PC-3 (cell line): ENCODE results near the gene DCBLD1. TPM values are rescaled to one million over a fixed set of nuclear protein-coding genes. Genes with fewer than 3 reads are reported as not detected.

Source experiments
- ATAC-seq: fragments of 200-7000 bp; cut with Tn5 transposase; 2 replicates; pipeline ENCODE4 v1.9.1; 2020; ENCODE audit warnings: mild to moderate bottlenecking, moderate library complexity
- BruUV-seq: library from RNA; stranded (reverse); fragments of 400-500 nt; replicated peaks from 2 replicates; lab custom pipeline; 2021; lab: Mats Ljungman, UMichigan
- CTCF ChIA-PET: fragments of 300-600 bp; sonication (Branson Sonifier 250); formaldehyde crosslinking; loops from one replicate; lab custom pipeline; 2022; ENCODE audit warnings: antibody characterized with exemption; lab: Charles Lee
- POLR2A ChIA-PET: fragments of 300-600 bp; sonication (Branson Sonifier 250); formaldehyde crosslinking; loops from one replicate; lab custom pipeline; 2022; ENCODE audit warnings: antibody characterized with exemption; ENCODE audit not compliant: unreplicated experiment; lab: Charles Lee
- DNase-seq: peaks from one replicate; pipeline ENCODE4 v3.0.0-alpha.2; 2015
- H2AFZ ChIP-seq: fragments of 300-600 bp; sonication (generic); 2 replicates; pipeline ENCODE4 v1.6.0; 2016; ENCODE audit warnings: antibody characterized with exemption, low read length
- H3F3A ChIP-seq: fragments of 300-600 bp; sonication (generic); one replicate; pipeline ENCODE4 v1.6.0; 2017; ENCODE audit warnings: antibody characterized with exemption, low read length, control low read depth, mild to moderate bottlenecking; ENCODE audit not compliant: unreplicated experiment
- H3K27ac ChIP-seq: fragments of 300-600 bp; sonication (generic); 2 replicates; pipeline ENCODE4 v1.5.1; 2016; ENCODE audit warnings: mild to moderate bottlenecking, low read length
- H3K27me3 ChIP-seq: fragments of 300-600 bp; sonication (generic); 2 replicates; pipeline ENCODE4 v1.6.1; 2016; ENCODE audit warnings: low read length, mixed read lengths
- H3K36me3 ChIP-seq: fragments of 300-600 bp; sonication (generic); 2 replicates; pipeline ENCODE4 v1.6.1; 2016; ENCODE audit warnings: low read depth, mixed run types, low read length, mixed read lengths
- H3K4me1 ChIP-seq: fragments of 300-600 bp; sonication (generic); 2 replicates; pipeline ENCODE4 v1.5.1; 2016; ENCODE audit warnings: low read length; ENCODE audit not compliant: insufficient read depth
- H3K4me2 ChIP-seq: fragments of 300-600 bp; sonication (generic); 2 replicates; pipeline ENCODE4 v1.6.0; 2016; ENCODE audit warnings: low read length
- H3K4me3 ChIP-seq: fragments of 300-600 bp; sonication (generic); 2 replicates; pipeline ENCODE4 v1.5.1; 2016; ENCODE audit warnings: mild to moderate bottlenecking, low read length, mixed read lengths
- H3K79me2 ChIP-seq: fragments of 300-600 bp; sonication (generic); 2 replicates; pipeline ENCODE4 v1.6.1; 2017; ENCODE audit warnings: low read length, mixed read lengths
- H3K9ac ChIP-seq: fragments of 300-600 bp; sonication (generic); 2 replicates; pipeline ENCODE4 v1.6.0; 2016; ENCODE audit warnings: mild to moderate bottlenecking, low read length
- H3K9me2 ChIP-seq: fragments of 300-600 bp; sonication (generic); replicated peaks from 2 replicates; pipeline ENCODE4 v1.6.1; 2016; ENCODE audit warnings: mixed run types, low read length, mixed read lengths
- H3K9me3 ChIP-seq: fragments of 300-600 bp; sonication (generic); 2 replicates; pipeline ENCODE4 v1.6.1; 2016; ENCODE audit warnings: low read length, mixed read lengths
- H4K20me1 ChIP-seq: fragments of 300-600 bp; sonication (generic); 2 replicates; pipeline ENCODE4 v1.6.1; 2016; ENCODE audit warnings: low read length, mixed read lengths
- CTCF ChIP-seq: fragments of 300-600 bp; sonication (generic); conservative IDR thresholded peaks from 2 replicates; pipeline ENCODE4 v1.5.1; 2017; ENCODE audit warnings: antibody characterized with exemption, low read depth, mild to moderate bottlenecking, low read length
- EZH2 ChIP-seq: fragments of 300-600 bp; sonication (generic); IDR thresholded peaks from one replicate; pipeline ENCODE4 v1.6.1; 2017; ENCODE audit warnings: antibody characterized with exemption, mild to moderate bottlenecking, low read length; ENCODE audit not compliant: unreplicated experiment
- EZH2phosphoT487 ChIP-seq: fragments of 300-600 bp; sonication (generic); IDR thresholded peaks from 2 replicates; pipeline ENCODE4 v1.6.1; 2018; ENCODE audit warnings: mild to moderate bottlenecking, antibody characterized with exemption, low read length, borderline replicate concordance
- intact Hi-C: fragments of 100-400 bp; cut with micrococcal nuclease; formaldehyde crosslinking; loops from 2 replicates; pipeline ENCODE4 v1.9.0; 2023
- total RNA-seq: library from RNA; depleted of rRNA; stranded (reverse); fragments of >200 nt; gene quantifications from 2 replicates; pipeline ENCODE4 v1.2.3, GENCODE V29; 2014

The DCBLD1 gene
- total RNA-seq, 1 experiment from 2014 or later = 35.9 TPM

GRCh38 chr6:117592983-117593759, 110.7 kb downstream of the DCBLD1 start:
- H3K27me3 ChIP-seq = no peaks in the 10 kb centered on the region
- POLR2A ChIA-PET = no interaction called here

GRCh38 chr6:117595099-117595923, 112.8 kb downstream of the DCBLD1 start:
- Histone ChIP-seq H3K4me2 (no peak overlapping the region), H3K4me3 (no peak overlapping the region), H3K4me1 (0 out of 2 replicates have a peak, but pooled peaks cover 8% of the 10 kb centered on the region), H3K79me2 (peaks cover 81% of the 10 kb centered on the region), H3K9ac (no peak overlapping the region), H3K9me3 (no peaks in the 10 kb centered on the region), H3F3A (no peaks in the 10 kb centered on the region), H3K9me2 (no peaks in the 10 kb centered on the region), H4K20me1 (no peaks in the 10 kb centered on the region), H3K27me3 (no peaks in the 10 kb centered on the region), H2AFZ (no peak overlapping the region), H3K36me3 (peaks cover 10% of the 10 kb centered on the region), H3K27ac (no peak overlapping the region)
- ChIA-PET CTCF (no interaction called here), POLR2A (no interaction called here)
- intact Hi-C loops = no loop called here
- DNase-seq (no peak), ATAC-seq (no peak)
- BruUV-seq = no TSS peak
- TF ChIP-seq CTCF (no peak), EZH2 (no peak), EZH2phosphoT487 (no peak)

More at GRCh38 chr6:117592983-117593759, 110.7 kb downstream of the DCBLD1 start:
- Histone ChIP-seq H2AFZ (no peak overlapping the region), H3K79me2 (peaks cover 69% of the 10 kb centered on the region), H3K27ac (no peak overlapping the region), H3K4me3 (no peak overlapping the region), H3K9me2 (no peaks in the 10 kb centered on the region), H3K4me1 (no peaks in the 10 kb centered on the region), H3K9me3 (no peaks in the 10 kb centered on the region), H3K36me3 (peaks cover 17% of the 10 kb centered on the region), H4K20me1 (no peaks in the 10 kb centered on the region), H3K9ac (no peak overlapping the region), H3K4me2 (no peak overlapping the region), H3F3A (no peaks in the 10 kb centered on the region)
- ATAC-seq (no peak), DNase-seq (no peak)
- no TSS peak for BruUV-seq
- intact Hi-C loops = no loop called here
- TF ChIP-seq EZH2phosphoT487 (no peak), CTCF (no peak), EZH2 (no peak)
- CTCF ChIA-PET = no interaction called here
